Endothelial cell (in vitro differentiated cells): ENCODE data around the gene PPM1H. TPM values are rescaled to one million over a fixed set of nuclear protein-coding genes. Genes with fewer than 3 reads are reported as not detected.

Source experiments
- DNase-seq: peaks from one replicate; pipeline ENCODE4 v3.0.0; 2021; ENCODE audit warnings: low spot score
- H3K27ac Mint-ChIP-seq: one replicate; pipeline ENCODE4 v1.8.0; 2021; ENCODE audit warnings: mixed read lengths, inconsistent platforms; ENCODE audit not compliant: unreplicated experiment
- H3K27me3 Mint-ChIP-seq: one replicate; pipeline ENCODE4 v1.8.0; 2021; ENCODE audit warnings: mild to moderate bottlenecking, moderate library complexity, mixed read lengths, inconsistent platforms; ENCODE audit not compliant: unreplicated experiment
- H3K36me3 Mint-ChIP-seq: one replicate; pipeline ENCODE4 v1.8.0; 2021; ENCODE audit warnings: mild to moderate bottlenecking, low read depth, mixed read lengths, inconsistent platforms; ENCODE audit not compliant: unreplicated experiment
- H3K4me1 Mint-ChIP-seq: one replicate; pipeline ENCODE4 v1.8.0; 2021; ENCODE audit warnings: mild to moderate bottlenecking, mixed read lengths, inconsistent platforms; ENCODE audit not compliant: unreplicated experiment
- H3K4me3 Mint-ChIP-seq: one replicate; pipeline ENCODE4 v1.8.0; 2021; ENCODE audit warnings: mild to moderate bottlenecking, mixed read lengths, inconsistent platforms; ENCODE audit not compliant: unreplicated experiment
- H3K9me3 Mint-ChIP-seq: one replicate; pipeline ENCODE4 v1.8.0; 2021; ENCODE audit warnings: mixed read lengths, inconsistent platforms; ENCODE audit not compliant: unreplicated experiment
- CTCF ChIP-seq: fragments of 200-600 bp; sonication (generic); IDR thresholded peaks from one replicate; pipeline ENCODE4 v1.5.0; 2021; ENCODE audit warnings: antibody characterized with exemption; ENCODE audit not compliant: unreplicated experiment
- total RNA-seq: library from RNA; stranded (reverse); fragmentation: NEBNext Ultra II Directional; extraction: Animal tissue kit (Norgen Biotek cat#: 25700); gene quantifications from one replicate; pipeline ENCODE4 v1.2.1, GENCODE V29; 2021; ENCODE audit not compliant: unreplicated experiment

Gene PPM1H
- total RNA-seq, 1 donor from 2014 or later = 71.8 TPM

DNA sequence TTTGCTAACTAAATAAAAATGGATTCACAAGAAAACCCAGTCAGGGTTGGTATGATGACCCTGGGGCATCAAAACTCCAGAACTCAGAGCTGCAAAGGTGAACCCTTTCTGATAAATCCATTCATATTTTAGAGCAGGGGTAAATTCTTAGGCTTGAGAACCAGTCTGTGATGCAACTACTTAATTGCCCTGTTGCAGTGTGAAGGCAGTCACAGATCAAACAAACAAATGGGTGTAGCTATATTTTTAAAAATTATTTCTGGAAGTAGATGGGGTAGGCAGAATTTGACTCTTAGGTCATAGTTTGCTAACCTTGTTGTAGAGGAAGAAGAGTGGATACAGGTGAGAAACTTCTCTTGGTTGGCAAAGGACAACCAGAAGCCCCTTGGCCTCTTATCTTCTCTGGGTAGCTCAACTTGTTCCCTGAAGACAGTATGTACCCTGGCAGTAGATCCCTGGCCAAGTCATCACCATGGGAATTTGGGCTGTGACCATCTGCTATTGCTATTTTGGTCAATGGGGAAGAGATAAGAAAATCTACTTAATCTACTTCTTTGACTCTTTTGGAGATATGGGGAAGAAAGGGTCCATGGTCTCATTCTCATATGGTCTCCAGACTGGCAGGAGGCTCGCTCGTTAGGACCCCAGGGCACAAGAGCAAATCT is 216.1 kb downstream of the PPM1H start:
- Mint-ChIP-seq H3K4me1 (peaks cover 20% of the 10 kb centered on the region), H3K27ac (no peak overlapping the region), H3K4me3 (no peak overlapping the region), H3K9me3 (no peaks in the 10 kb centered on the region), H3K27me3 (peaks cover 3% of the 10 kb centered on the region), H3K36me3 (peaks cover 20% of the 10 kb centered on the region)
- DNase-seq = no peak
- TF ChIP-seq CTCF = no peak

DNA sequence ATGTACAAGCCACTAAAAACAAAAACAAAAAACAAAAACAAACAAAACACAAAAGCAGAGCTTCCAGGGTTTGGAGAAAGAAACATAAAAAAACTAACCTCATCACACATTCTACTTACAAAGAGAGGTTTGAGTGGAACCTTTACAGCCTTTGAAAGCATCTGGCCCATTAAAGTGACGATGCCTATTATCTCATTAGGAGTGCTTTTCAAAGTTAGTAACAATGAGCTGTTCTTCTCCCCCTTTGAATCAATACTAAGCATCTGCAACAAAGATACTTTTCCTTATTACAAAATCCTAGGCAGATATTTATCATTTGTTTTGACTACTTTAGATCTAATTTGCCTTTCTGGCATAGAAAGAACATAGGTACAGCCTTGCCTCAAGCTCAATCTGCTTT is 217.3 kb downstream of the PPM1H start:
- Mint-ChIP-seq H3K4me3 (no peak overlapping the region), H3K9me3 (no peaks in the 10 kb centered on the region), H3K4me1 (peaks cover 20% of the 10 kb centered on the region), H3K36me3 (peaks cover 22% of the 10 kb centered on the region), H3K27ac (no peak overlapping the region), H3K27me3 (peaks cover 3% of the 10 kb centered on the region)
- TF ChIP-seq CTCF = no peak
- DNase-seq = no peak

GRCh38 chr12:62716866-62717525 is 218.0 kb downstream of the PPM1H start:
- Mint-ChIP-seq H3K4me3 (no peak overlapping the region), H3K4me1 (peaks cover 20% of the 10 kb centered on the region), H3K36me3 (peaks cover 26% of the 10 kb centered on the region), H3K27ac (no peak overlapping the region), H3K27me3 (peaks cover 3% of the 10 kb centered on the region), H3K9me3 (no peaks in the 10 kb centered on the region)
- no peak for DNase-seq
- no peak for TF ChIP-seq CTCF

- Mint-ChIP-seq H3K36me3 (peaks cover 26% of the 10 kb centered on the region), H3K27ac (no peak overlapping the region), H3K4me3 (no peak overlapping the region), H3K27me3 (peaks cover 3% of the 10 kb centered on the region), H3K9me3 (no peaks in the 10 kb centered on the region), H3K4me1 (peaks cover 15% of the 10 kb centered on the region)
- TF ChIP-seq CTCF = no peak
- no peak for DNase-seq
These were observed 218.9 kb downstream of the PPM1H start for GRCh38 chr12:62716037-62716436.
